Measurements from ENCODE around the gene MARCHF3. TPM values are rescaled to one million over a fixed set of nuclear protein-coding genes. Genes with fewer than 3 reads are reported as not detected.

The MARCHF3 gene
- total and polyA plus RNA-seq, 10 of the 15 experiments (the other 5 are each of a cell fraction or from before 2014, with no cell fraction given), result 3.6 to 24.1 (median 11.3) TPM

DNA sequence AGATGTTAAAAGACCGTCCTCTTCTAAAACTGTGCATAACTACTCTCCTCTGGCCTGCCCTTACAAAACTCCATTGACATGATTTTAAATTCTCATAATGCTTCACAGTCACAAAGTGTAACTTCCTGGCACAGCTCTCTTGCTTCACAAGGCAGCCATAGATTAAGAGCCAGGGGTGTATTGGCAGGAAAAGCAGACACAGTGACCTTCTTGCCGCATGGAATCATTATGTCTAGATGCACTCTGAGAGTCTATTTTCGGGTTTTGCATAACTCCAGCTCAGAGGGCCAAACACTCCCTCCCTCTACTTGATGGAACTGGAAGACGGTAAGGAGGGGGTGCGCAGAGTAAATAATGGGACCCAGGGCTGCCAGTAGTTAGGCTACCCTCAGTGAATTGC lies 110.1 kb downstream of the MARCHF3 start:
- TF ChIP-seq CHD4 (IDR thresholded peaks at IDR 0.05) (no peak), CBFB (IDR thresholded peaks at IDR 0.05; ENCODE audit: low read depth) (no peak), NRF1 (conservative IDR thresholded peaks at IDR 0.05; ENCODE audit: low read depth, low read length) (no peak), NBN (IDR thresholded peaks at IDR 0.05) (no peak), FOS (IDR thresholded peaks at IDR 0.05; ENCODE audit: borderline replicate concordance, extremely low read depth, insufficient read length) (no peak), HDAC6 (IDR thresholded peaks at IDR 0.05; ENCODE audit: unreplicated experiment) (no peak), BCL11A (IDR thresholded peaks at IDR 0.05; ENCODE audit: low read depth, low read length) (no peak), TARDBP (IDR thresholded peaks at IDR 0.05; ENCODE audit: borderline replicate concordance) (no peak), CHD1 (IDR thresholded peaks at IDR 0.05; ENCODE audit: low read depth, low read length) (no peak), MXI1 (IDR thresholded peaks at IDR 0.05; ENCODE audit: low read depth, low read length) (no peak), SPI1 (IDR thresholded peaks at IDR 0.05; ENCODE audit: borderline replicate concordance, insufficient read depth, low read depth, low read length) (no peak), POLR2AphosphoS5 (IDR thresholded peaks at IDR 0.05; ENCODE audit: low read length) (no peak), SP1 (IDR thresholded peaks at IDR 0.05; ENCODE audit: low read depth, low read length) (no peak), TBL1XR1 (IDR thresholded peaks at IDR 0.05; ENCODE audit: low read depth, low read length) (no peak), MTA2 (IDR thresholded peaks at IDR 0.05; ENCODE audit: low read depth) (no peak), CEBPB (IDR thresholded peaks at IDR 0.05; ENCODE audit: borderline replicate concordance in 1 of 2, low read depth in 2 of 2, low read length in 2 of 2) (no peak)
- TF ChIP-seq, protein P1, sequence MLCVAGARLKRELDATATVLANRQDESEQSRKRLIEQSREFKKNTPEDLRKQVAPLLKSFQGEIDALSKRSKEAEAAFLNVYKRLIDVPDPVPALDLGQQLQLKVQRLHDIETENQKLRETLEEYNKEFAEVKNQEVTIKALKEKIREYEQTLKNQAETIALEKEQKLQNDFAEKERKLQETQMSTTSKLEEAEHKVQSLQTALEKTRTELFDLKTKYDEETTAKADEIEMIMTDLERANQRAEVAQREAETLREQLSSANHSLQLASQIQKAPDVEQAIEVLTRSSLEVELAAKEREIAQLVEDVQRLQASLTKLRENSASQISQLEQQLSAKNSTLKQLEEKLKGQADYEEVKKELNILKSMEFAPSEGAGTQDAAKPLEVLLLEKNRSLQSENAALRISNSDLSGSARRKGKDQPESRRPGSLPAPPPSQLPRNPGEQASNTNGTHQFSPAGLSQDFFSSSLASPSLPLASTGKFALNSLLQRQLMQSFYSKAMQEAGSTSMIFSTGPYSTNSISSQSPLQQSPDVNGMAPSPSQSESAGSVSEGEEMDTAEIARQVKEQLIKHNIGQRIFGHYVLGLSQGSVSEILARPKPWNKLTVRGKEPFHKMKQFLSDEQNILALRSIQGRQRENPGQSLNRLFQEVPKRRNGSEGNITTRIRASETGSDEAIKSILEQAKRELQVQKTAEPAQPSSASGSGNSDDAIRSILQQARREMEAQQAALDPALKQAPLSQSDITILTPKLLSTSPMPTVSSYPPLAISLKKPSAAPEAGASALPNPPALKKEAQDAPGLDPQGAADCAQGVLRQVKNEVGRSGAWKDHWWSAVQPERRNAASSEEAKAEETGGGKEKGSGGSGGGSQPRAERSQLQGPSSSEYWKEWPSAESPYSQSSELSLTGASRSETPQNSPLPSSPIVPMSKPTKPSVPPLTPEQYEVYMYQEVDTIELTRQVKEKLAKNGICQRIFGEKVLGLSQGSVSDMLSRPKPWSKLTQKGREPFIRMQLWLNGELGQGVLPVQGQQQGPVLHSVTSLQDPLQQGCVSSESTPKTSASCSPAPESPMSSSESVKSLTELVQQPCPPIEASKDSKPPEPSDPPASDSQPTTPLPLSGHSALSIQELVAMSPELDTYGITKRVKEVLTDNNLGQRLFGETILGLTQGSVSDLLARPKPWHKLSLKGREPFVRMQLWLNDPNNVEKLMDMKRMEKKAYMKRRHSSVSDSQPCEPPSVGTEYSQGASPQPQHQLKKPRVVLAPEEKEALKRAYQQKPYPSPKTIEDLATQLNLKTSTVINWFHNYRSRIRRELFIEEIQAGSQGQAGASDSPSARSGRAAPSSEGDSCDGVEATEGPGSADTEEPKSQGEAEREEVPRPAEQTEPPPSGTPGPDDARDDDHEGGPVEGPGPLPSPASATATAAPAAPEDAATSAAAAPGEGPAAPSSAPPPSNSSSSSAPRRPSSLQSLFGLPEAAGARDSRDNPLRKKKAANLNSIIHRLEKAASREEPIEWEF (IDR thresholded peaks at IDR 0.05; ENCODE audit: insufficient replicate concordance, low read depth, low read length), result no peak
- TF ChIP-seq, protein P2, sequence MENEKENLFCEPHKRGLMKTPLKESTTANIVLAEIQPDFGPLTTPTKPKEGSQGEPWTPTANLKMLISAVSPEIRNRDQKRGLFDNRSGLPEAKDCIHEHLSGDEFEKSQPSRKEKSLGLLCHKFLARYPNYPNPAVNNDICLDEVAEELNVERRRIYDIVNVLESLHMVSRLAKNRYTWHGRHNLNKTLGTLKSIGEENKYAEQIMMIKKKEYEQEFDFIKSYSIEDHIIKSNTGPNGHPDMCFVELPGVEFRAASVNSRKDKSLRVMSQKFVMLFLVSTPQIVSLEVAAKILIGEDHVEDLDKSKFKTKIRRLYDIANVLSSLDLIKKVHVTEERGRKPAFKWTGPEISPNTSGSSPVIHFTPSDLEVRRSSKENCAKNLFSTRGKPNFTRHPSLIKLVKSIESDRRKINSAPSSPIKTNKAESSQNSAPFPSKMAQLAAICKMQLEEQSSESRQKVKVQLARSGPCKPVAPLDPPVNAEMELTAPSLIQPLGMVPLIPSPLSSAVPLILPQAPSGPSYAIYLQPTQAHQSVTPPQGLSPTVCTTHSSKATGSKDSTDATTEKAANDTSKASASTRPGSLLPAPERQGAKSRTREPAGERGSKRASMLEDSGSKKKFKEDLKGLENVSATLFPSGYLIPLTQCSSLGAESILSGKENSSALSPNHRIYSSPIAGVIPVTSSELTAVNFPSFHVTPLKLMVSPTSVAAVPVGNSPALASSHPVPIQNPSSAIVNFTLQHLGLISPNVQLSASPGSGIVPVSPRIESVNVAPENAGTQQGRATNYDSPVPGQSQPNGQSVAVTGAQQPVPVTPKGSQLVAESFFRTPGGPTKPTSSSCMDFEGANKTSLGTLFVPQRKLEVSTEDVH (IDR thresholded peaks at IDR 0.05; ENCODE audit: low read depth, partially characterized antibody), result no peak
- intact Hi-C loops (cut with micrococcal nuclease; ENCODE audit: unreplicated experiment) (no loop called here), in situ Hi-C loops (cut with MboI) (no loop called here)
- Histone ChIP-seq H3K27ac (ENCODE audit: control insufficient read depth, insufficient read depth) (no peak overlapping the region), H4K20me1 (ENCODE audit: control insufficient read depth, insufficient read depth) (no peaks in the 10 kb centered on the region; the same call in 1 of the 2 replicates), H3K4me2 (ENCODE audit: control insufficient read depth, insufficient read depth) (no peak overlapping the region), H3K27me3 (replicated peaks in 1 of 2; ENCODE audit: control insufficient read depth in 2 of 2, insufficient read depth in 2 of 2, low read length in 1 of 2) (no peaks in the 10 kb centered on the region), H3K79me2 (ENCODE audit: control insufficient read depth, insufficient read depth, low read length) (no peaks in the 10 kb centered on the region), H2AFZ (ENCODE audit: control insufficient read depth, low read depth, low read length) (no peak overlapping the region), H3K4me1 (ENCODE audit: control insufficient read depth, insufficient read depth, low read length) (no peaks in the 10 kb centered on the region), H3K9me3 (replicated peaks; ENCODE audit: control insufficient read depth, insufficient read depth, low read length) (no peaks in the 10 kb centered on the region), H3K9ac (ENCODE audit: control insufficient read depth, insufficient read depth, low read length) (no peak overlapping the region), H3K36me3 (ENCODE audit: control insufficient read depth in 2 of 2, insufficient read depth in 2 of 2, low read length in 1 of 2) (peaks cover 0 to 7% of the 10 kb centered on the region in 2 experiments; a peak in 2 of 4 replicates), H3K4me3 (no peak overlapping the region)
- ATAC-seq (no peak), DNase-seq (ENCODE audit: low read depth, low spot score) (no peak), FAIRE-seq (no peak)
- RAD21 ChIA-PET (ENCODE audit: unreplicated experiment), result no interaction called here
- 99% methylated on average over 5 of the region's 5 CpGs for WGBS (ENCODE audit: insufficient coverage, insufficient replicate concordance, low lambda C conversion rate, missing lambda C conversion rate)
- POLR2A ChIA-PET, result interaction anchor here (0.9 kb wide), 1 partner anchor 38 kb away, joined by 3 read pairs; no protein-coding TSS in a partner anchor
- CTCF ChIA-PET, result no interaction called here
- no TSS peak for BruUV-seq (replicated peaks)
- SMC1A ChIA-PET (ENCODE audit: uncharacterized antibody, unreplicated experiment), result no interaction called here

Data from GM12878 (cell line).